GM19193 (cell line): ENCODE results near the gene SPOP.

Experiments
- POLR2A ChIP-seq: IDR thresholded peaks from 4 replicates; pipeline ENCODE4 v1.6.1; 2011; ENCODE audit not compliant: insufficient read depth, insufficient read length; ENCODE audit errors: extremely low read depth

Gene SPOP

GRCh38 chr17:49549691-49550678 is 127.9 kb downstream of the SPOP start:
- TF ChIP-seq POLR2A: no peak

DNA sequence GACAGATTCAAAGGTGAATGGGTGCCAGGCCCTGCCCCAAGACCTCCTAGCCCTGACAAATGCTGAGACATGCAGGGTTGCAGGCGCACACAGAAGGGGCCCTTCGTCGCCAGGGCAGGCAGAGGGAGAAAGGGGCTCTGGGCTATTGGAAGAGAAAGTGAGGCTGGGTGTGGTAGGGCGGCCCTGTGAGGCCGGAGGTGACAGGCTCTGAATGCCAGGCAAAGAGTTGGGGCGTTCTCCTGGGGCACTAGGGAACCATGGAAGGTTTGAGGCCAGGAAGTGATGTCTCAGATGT is 128.6 kb downstream of the SPOP start:
- TF ChIP-seq POLR2A: no peak
